Spleen (tissue), 11 donors: Measurements from ENCODE around the gene ZNF320. TPM values are rescaled to one million over a fixed set of nuclear protein-coding genes. Genes with fewer than 3 reads are reported as not detected.
"Not testable (repeated sequence)": the region's sequence is repeated elsewhere in the genome, so short reads cannot be mapped to it uniquely, and the experiment has no call there.

Experiments used
- DNase-seq: peaks from one replicate; pipeline ENCODE4 v3.0.0-alpha.2; 2020
- H3K27ac ChIP-seq, 8 donors: fragments of 200-600 bp; sonication (generic) in 7 of 8; 1 replicate in 4 of 8; 2 replicates in 4 of 8; pipeline versions ENCODE4 v1.5.0 to v1.8.0; 2016 to 2021; ENCODE audit warnings: inconsistent platforms in 4 of 8, mild to moderate bottlenecking in 4 of 8, moderate library complexity in 1 of 8
- H3K27me3 ChIP-seq, 7 donors: fragments of 200-600 bp; sonication (generic) in 6 of 7; replicated peaks in 1 of 7; 1 replicate in 4 of 7; 2 replicates in 3 of 7; pipeline versions ENCODE4 v1.5.0 to v1.8.0; 2016 to 2021; ENCODE audit warnings: inconsistent platforms in 3 of 7, mild to moderate bottlenecking in 1 of 7
- H3K36me3 ChIP-seq, 6 donors: fragments of 200-600 bp; sonication (generic) in 5 of 6; 1 replicate in 4 of 6; 2 replicates in 2 of 6; pipeline versions ENCODE4 v1.5.0 to v1.8.0; 2016 to 2021; ENCODE audit warnings: inconsistent platforms in 2 of 6
- H3K4me1 ChIP-seq, 6 donors: fragments of 200-600 bp; sonication (generic) in 5 of 6; 1 replicate in 3 of 6; 2 replicates in 3 of 6; pipeline versions ENCODE4 v1.5.0 to v1.8.0; 2016 to 2021; ENCODE audit warnings: inconsistent platforms in 3 of 6
- H3K4me3 ChIP-seq, 8 donors: fragments of 200-600 bp; sonication (generic) in 7 of 8; 1 replicate in 4 of 8; 2 replicates in 4 of 8; pipeline versions ENCODE4 v1.5.0 to v1.8.0; 2016 to 2021; ENCODE audit warnings: inconsistent platforms in 4 of 8, mild to moderate bottlenecking in 4 of 8, moderate library complexity in 2 of 8
- H3K9me3 ChIP-seq, 8 donors: fragments of 200-600 bp; sonication (generic) in 7 of 8; 1 replicate in 4 of 8; 2 replicates in 4 of 8; pipeline versions ENCODE4 v1.5.0 to v1.8.0; 2016 to 2021; ENCODE audit warnings: inconsistent platforms in 4 of 8
- POLR2A ChIP-seq, 3 donors: fragments of 450-650 bp; IDR thresholded peaks; one replicate each; pipeline ENCODE4 v1.5.1; 2017; ENCODE audit warnings: antibody characterized with exemption in 3 of 3, mild to moderate bottlenecking in 1 of 3
- POLR2AphosphoS5 ChIP-seq, 3 donors: sonication (generic); formaldehyde crosslinking; IDR thresholded peaks; one replicate each; pipeline ENCODE4 v1.5.1; 2017; ENCODE audit warnings: antibody characterized with exemption in 3 of 3
- WGBS, 5 donors: extraction: QIAGEN DNeasy Blood & Tissue Kit in 3 of 5; methylation state at CpG; one replicate each; pipeline versions ENCODE4 v1.1.5 to v1.1.7; 2013 to 2018; 5-methylcytosine and 5-hydroxymethylcytosine counted together
- intact Hi-C: fragments of 100-400 bp; cut with DNase I; formaldehyde crosslinking; loops from one replicate; pipeline ENCODE4 v1.15.0; 2023; ENCODE audit warnings: low total_unique reads
- polyA plus RNA-seq, 3 donors: library from polyadenylated mRNA; stranded (reverse); fragments of 200-250 nt; gene quantifications; one replicate each; pipeline ENCODE4 v1.2.1, GENCODE V29; 2013
- total RNA-seq, 7 donors: library from RNA; depleted of rRNA in 3 of 7; stranded (reverse); fragments of >200 nt in 3 of 7; fragmentation: NEBNext Ultra II Directional in 4 of 7; extraction: Animal tissue kit (Norgen Biotek cat#: 25700) in 4 of 7; gene quantifications; one replicate each; pipeline versions ENCODE4 v1.1.0 to v1.2.1, GENCODE V29; 2016 to 2021
- TF ChIP-seq, protein P1 (sequence below), 11 experiments: fragments of 200-600 bp in 7 of 11; fragments of 450-650 bp in 4 of 11; sonication (generic) in 4 of 11; IDR thresholded peaks in 8 of 11; conservative IDR thresholded peaks in 3 of 11; 1 replicate in 7 of 11; 2 replicates in 4 of 11; pipeline versions ENCODE4 v1.4.0 to v1.8.0; 2016 to 2021; ENCODE audit warnings: antibody characterized with exemption in 11 of 11, inconsistent platforms in 4 of 11, mild to moderate bottlenecking in 1 of 11
- donor health status: healthy with polysubstance abuse.
- donor health status: DM: no; HTN: no; CAD: no; lungs with moderate emphysema.
- donor health status: DM: no; HTN: no; CAD: no.
- donor health status: Bipolar disorder and iron deficiency.
- donor health status: healthy.
- donor health status: DM: no; HTN: no; CAD: no.
- donor health status: DM: yes; HTN: yes; CAD: no.

Gene ZNF320
- total and polyA plus RNA-seq, 10 donors = 3.1 to 23.9 (median 14.3) TPM

DNA sequence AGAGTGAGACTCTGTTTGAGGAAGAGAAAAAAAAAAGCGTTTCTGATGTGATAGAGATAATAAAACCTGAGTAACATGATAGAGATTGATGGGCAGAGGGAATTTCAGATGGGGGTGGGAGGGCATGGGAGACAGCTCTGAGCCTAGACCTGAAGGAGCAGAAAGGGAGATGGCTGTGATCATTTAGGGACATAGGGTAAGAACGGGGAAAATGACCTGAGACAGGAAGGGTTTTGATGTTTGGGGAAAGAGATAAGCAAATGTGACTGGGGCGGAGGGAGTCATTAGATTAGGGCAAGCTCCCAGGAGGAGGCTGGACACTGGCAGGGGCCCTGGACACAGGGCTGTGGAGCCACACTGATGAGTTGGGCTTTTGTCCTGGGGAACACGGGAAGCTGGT lies 6.1 kb downstream of the ZNF320 start:
- 57 to 81% (median 62%) methylated on average over 4 of the region's 4 CpGs for WGBS, 5 donors

DNA sequence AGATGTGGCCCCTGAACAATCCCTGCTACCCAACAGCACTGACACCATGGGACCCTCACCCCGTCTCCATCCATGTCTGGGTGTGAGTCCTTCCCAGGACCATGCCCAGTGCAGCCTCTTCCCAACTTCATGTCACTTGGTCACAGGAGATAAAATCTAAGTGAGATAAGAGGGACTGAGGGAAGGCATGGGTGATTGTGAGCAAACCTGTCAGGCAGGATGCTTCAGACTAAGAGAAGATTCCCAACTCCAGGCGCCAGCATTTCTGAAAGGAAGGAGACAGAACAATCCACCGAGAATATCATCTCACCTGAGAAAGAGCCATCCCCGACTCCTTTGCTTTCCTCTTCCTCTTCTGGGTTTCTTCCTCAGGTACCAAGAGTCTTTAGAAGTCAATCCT lies 7.5 kb downstream of the ZNF320 start:
- 93 to 99% (median 96%) methylated on average over 4 of the region's 4 CpGs for WGBS, 5 donors
- no peak for DNase-seq
- Histone ChIP-seq H3K27ac (no peak overlapping the region), H3K36me3 (peaks cover under 1 to 95% (median 44%) of the 10 kb centered on the region in 6 donors), H3K4me1 (no peaks in the 10 kb centered on the region), H3K4me3 (no peak overlapping the region), H3K9me3 (peaks cover 0 to 39% (median 11%) of the 10 kb centered on the region in 8 donors), H3K27me3 (no peaks in the 10 kb centered on the region)
- TF ChIP-seq POLR2A (IDR thresholded peaks at IDR 0.05) (no peak), POLR2AphosphoS5 (IDR thresholded peaks at IDR 0.05) (no peak)
- TF ChIP-seq, protein P1, sequence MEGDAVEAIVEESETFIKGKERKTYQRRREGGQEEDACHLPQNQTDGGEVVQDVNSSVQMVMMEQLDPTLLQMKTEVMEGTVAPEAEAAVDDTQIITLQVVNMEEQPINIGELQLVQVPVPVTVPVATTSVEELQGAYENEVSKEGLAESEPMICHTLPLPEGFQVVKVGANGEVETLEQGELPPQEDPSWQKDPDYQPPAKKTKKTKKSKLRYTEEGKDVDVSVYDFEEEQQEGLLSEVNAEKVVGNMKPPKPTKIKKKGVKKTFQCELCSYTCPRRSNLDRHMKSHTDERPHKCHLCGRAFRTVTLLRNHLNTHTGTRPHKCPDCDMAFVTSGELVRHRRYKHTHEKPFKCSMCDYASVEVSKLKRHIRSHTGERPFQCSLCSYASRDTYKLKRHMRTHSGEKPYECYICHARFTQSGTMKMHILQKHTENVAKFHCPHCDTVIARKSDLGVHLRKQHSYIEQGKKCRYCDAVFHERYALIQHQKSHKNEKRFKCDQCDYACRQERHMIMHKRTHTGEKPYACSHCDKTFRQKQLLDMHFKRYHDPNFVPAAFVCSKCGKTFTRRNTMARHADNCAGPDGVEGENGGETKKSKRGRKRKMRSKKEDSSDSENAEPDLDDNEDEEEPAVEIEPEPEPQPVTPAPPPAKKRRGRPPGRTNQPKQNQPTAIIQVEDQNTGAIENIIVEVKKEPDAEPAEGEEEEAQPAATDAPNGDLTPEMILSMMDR (IDR thresholded peaks at IDR 0.05 in 8 of 11, conservative IDR thresholded peaks at IDR 0.05 in 3 of 11) = no peak
- intact Hi-C loops = no loop called here

More for the DNA sequence above, 6.1 kb downstream of the ZNF320 start:
- H3K36me3 ChIP-seq = peaks cover 0 to 88% (median 31%) of the 10 kb centered on the region in 6 donors
- H3K4me3 ChIP-seq = no peak overlapping the region
- H3K27me3 ChIP-seq = no peaks in the 10 kb centered on the region
- intact Hi-C loops = no loop called here
- TF ChIP-seq POLR2A (IDR thresholded peaks at IDR 0.05) = no peak
- TF ChIP-seq POLR2AphosphoS5 (IDR thresholded peaks at IDR 0.05) = no peak
- TF ChIP-seq, protein P1 (IDR thresholded peaks at IDR 0.05 in 8 of 11, conservative IDR thresholded peaks at IDR 0.05 in 3 of 11) = no peak
- peaks cover 1 to 6% (median 5%) of the 10 kb centered on the region in 6 donors for H3K4me1 ChIP-seq
- DNase-seq = no peak
- peaks cover 0 to 25% (median 2%) of the 10 kb centered on the region in 8 donors for H3K9me3 ChIP-seq
- no peak overlapping the region for H3K27ac ChIP-seq

DNA sequence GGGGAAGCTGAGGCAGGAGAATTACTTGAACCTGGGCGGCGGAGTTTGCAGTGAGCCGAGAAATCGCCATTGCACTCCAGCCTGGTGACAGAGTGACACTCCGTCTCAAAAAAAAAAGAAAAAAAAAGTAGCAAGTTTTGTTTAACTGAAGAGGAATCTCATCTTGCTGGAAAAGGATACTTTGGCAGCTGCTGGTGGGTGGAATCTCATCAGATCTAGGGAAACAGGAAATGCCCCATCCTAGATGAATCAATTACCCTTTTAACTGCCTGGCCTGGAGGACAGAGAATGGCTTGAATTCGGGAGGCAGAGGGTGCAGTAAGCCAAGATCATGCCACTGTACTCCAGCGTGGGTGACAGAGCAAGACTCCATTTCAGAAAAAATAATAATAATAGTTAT lies 8.4 kb downstream of the ZNF320 start:
- TF ChIP-seq POLR2AphosphoS5 (IDR thresholded peaks at IDR 0.05) (no peak), POLR2A (IDR thresholded peaks at IDR 0.05) (no peak)
- TF ChIP-seq, protein P1 (IDR thresholded peaks at IDR 0.05 in 8 of 11, conservative IDR thresholded peaks at IDR 0.05 in 3 of 11) = no peak
- H3K4me3 ChIP-seq = no peak overlapping the region
- peaks cover 0 to 48% (median 20%) of the 10 kb centered on the region in 8 donors for H3K9me3 ChIP-seq
- intact Hi-C loops = no loop called here
- no peaks in the 10 kb centered on the region for H3K27me3 ChIP-seq
- DNase-seq = no peak
- H3K27ac ChIP-seq = peak overlapping the region in 2 of 8 donors; percentile 4 to 14
- no peaks in the 10 kb centered on the region for H3K4me1 ChIP-seq
- H3K36me3 ChIP-seq = peaks cover 6 to 96% (median 52%) of the 10 kb centered on the region in 6 donors
- WGBS, 5 donors = 78 to 92% (median 82%) methylated on average over 7 of the region's 7 CpGs

DNA sequence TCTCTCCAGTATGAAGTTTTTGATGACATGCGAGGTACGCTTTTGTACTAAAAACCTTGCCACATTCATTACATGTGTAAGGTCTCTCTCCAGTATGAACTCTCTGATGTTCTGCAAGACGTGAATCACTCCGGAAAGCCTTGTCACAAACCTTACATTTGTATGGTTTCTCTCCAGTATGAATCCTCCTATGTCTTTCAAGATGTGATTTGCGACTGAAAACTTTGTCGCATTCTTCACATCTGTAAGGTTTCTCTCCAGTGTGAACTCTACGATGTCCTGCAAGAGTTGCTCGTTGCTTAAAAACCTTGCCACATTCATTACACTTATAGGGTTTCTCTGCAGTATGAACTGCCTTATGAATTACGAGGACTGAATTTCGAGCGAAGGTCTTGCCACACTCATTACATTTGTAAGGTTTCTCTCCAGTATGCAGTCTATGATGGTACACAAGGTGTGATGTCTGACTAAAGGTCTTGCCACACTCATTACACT lies 16.5 kb downstream of the ZNF320 start:
- TF ChIP-seq POLR2A (IDR thresholded peaks at IDR 0.05) (no peak), POLR2AphosphoS5 (IDR thresholded peaks at IDR 0.05) (no peak)
- TF ChIP-seq, protein P1 (IDR thresholded peaks at IDR 0.05 in 8 of 11, conservative IDR thresholded peaks at IDR 0.05 in 3 of 11) = no peak
- 87 to 97% (median 91%) methylated on average over 11 of the region's 11 CpGs for WGBS, 5 donors
- H3K9me3 ChIP-seq = peaks cover 12 to 100% (median 96%) of the 10 kb centered on the region in 8 donors
- DNase-seq = no peak
- no peak overlapping the region for H3K27ac ChIP-seq
- no peaks in the 10 kb centered on the region for H3K4me1 ChIP-seq
- peaks cover 27 to 85% (median 73%) of the 10 kb centered on the region in 6 donors for H3K36me3 ChIP-seq
- intact Hi-C loops = no loop called here
- H3K4me3 ChIP-seq = peak overlapping the region in 1 of 8 donors; percentile 16
- H3K27me3 ChIP-seq = no peaks in the 10 kb centered on the region

DNA sequence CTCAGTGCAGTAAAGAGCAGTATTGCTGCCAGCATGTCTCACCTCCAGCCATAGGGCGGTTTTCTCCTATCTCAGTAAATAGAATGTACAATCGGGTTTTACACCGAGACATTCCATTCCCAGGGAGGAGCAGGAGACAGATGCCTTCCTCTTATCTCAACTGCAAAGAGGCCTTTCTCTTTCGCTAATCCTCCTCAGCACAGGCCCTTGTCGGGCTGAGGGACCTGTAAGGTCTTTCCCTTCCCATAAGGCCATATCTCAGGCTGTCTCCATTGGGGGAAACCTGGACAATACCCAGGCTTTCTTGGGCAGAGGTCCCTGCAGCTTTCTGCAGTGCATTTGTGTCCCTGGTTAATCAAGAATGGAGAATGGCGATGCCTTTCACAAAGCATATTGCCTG lies 24.4 kb downstream of the ZNF320 start:
- H3K27ac ChIP-seq, H3K4me1 ChIP-seq, intact Hi-C loops, DNase-seq, H3K36me3 ChIP-seq, H3K27me3 ChIP-seq, H3K4me3 ChIP-seq: not testable (repeated sequence)
- WGBS, 5 donors = 84 to 96% (median 90%) methylated on average over 6 of the region's 6 CpGs
- peaks cover 0 to 60% (median 28%) of the 10 kb centered on the region in 8 donors for H3K9me3 ChIP-seq
